WI38 (cell line): Measurements from ENCODE around the gene SLC9A9.

Source experiments
- H3K4me3 ChIP-seq: 2 replicates; pipeline ENCODE4 v1.5.1; 2011; ENCODE audit warnings: low read depth, mild to moderate bottlenecking, control low read depth, low read length
- TF ChIP-seq, protein P1 (sequence below): IDR thresholded peaks from 2 replicates; pipeline ENCODE4 v1.5.1; 2012; ENCODE audit warnings: low read depth, mild to moderate bottlenecking, control low read depth, low read length

Gene SLC9A9

DNA sequence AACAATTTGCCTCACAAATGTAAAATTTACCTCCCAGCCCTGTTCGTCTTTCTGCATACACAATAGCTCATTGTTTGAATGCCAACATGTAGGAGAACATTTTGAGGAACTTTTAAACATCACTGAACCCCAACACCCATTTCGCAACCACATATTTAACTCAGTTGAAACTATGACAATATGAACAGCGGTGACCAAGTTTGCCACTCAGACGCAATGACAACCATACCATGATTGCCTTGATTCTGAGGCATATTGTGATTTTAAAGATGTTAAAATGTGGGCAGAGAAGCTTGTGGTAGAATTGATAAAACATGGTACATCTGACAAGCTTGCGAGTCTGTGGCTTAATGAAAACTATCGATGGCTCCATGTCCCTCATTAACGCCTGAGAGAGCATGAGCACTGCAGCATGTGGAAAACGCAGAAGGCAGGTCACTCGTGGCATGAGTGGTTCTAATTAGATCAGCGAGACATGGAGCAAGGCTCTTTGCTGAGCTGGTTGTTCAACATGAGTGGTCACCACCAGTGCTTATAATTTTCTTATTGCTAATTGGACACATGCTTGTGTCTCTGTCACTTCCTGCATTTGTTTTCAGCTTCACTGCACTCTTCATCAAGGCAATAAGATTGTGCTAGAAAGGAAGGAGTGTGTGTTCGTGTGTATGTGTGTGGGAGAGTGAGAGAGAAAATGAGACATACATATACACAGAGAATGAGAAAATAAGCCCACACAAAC, 611.9 kb downstream of the SLC9A9 start:
- TF ChIP-seq, protein P1, sequence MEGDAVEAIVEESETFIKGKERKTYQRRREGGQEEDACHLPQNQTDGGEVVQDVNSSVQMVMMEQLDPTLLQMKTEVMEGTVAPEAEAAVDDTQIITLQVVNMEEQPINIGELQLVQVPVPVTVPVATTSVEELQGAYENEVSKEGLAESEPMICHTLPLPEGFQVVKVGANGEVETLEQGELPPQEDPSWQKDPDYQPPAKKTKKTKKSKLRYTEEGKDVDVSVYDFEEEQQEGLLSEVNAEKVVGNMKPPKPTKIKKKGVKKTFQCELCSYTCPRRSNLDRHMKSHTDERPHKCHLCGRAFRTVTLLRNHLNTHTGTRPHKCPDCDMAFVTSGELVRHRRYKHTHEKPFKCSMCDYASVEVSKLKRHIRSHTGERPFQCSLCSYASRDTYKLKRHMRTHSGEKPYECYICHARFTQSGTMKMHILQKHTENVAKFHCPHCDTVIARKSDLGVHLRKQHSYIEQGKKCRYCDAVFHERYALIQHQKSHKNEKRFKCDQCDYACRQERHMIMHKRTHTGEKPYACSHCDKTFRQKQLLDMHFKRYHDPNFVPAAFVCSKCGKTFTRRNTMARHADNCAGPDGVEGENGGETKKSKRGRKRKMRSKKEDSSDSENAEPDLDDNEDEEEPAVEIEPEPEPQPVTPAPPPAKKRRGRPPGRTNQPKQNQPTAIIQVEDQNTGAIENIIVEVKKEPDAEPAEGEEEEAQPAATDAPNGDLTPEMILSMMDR: no peak

GRCh38 chr3:143235614-143236204, 612.6 kb downstream of the SLC9A9 start:
- TF ChIP-seq, protein P1: no peak

More for the DNA sequence above, 611.9 kb downstream of the SLC9A9 start:
- H3K4me3 ChIP-seq: no peak overlapping the region

GRCh38 chr3:143234526-143234925, 613.7 kb downstream of the SLC9A9 start:
- TF ChIP-seq, protein P1: no peak
- no peak overlapping the region for H3K4me3 ChIP-seq

More at GRCh38 chr3:143235614-143236204, 612.6 kb downstream of the SLC9A9 start:
- no peak overlapping the region for H3K4me3 ChIP-seq

- H3K4me3 ChIP-seq: no peak overlapping the region
- TF ChIP-seq, protein P1: no peak
Measured at GRCh38 chr3:143232981-143233380, 615.3 kb downstream of the SLC9A9 start.

GRCh38 chr3:143228405-143228804, 619.9 kb downstream of the SLC9A9 start:
- TF ChIP-seq, protein P1: no peak
- no peak overlapping the region for H3K4me3 ChIP-seq

GRCh38 chr3:143226678-143227291, 621.5 kb downstream of the SLC9A9 start:
- no peak overlapping the region for H3K4me3 ChIP-seq
- TF ChIP-seq, protein P1: no peak

DNA sequence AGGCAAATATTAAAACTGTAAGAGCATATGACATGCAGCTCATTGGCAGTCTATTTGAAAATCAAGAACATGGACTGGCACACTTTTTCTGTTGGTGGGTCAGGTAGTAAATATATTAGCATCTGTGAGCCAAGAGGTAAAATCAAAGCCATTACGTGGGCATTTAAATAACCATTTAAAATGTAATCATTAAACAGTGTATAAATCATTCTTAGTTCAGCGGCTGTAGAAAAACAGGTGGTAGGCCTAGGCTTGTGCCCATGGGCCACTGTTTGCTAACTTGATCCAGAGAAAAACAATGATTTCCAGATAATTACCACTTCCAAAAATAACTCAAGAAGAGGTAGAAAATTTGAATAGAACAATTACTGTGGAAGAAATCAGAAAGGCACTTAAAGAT, 623.6 kb downstream of the SLC9A9 start:
- TF ChIP-seq, protein P1: no peak
- H3K4me3 ChIP-seq: no peak overlapping the region
